H1 (cell line): ENCODE results near the gene WDR27. TPM values are rescaled to one million over a fixed set of nuclear protein-coding genes. Genes with fewer than 3 reads are reported as not detected.

Experiments used
- CTCF ChIA-PET: fragments of 300-600 bp; sonication (Branson Sonifier 250); formaldehyde crosslinking; loops from one replicate; lab custom pipeline; 2021; ENCODE audit not compliant: partially characterized antibody; lab: Charles Lee
- POLR2A ChIA-PET: fragments of 300-600 bp; sonication (Branson Sonifier 250); formaldehyde crosslinking; loops from one replicate; lab custom pipeline; 2021; ENCODE audit warnings: inconsistent platforms; ENCODE audit not compliant: partially characterized antibody; lab: Charles Lee
- DNase-seq, 2 experiments: peaks; one replicate each; pipeline versions ENCODE4 v3.0.0 to v3.0.0-alpha.2; 2010 to 2022; ENCODE audit warnings: low spot score in 2 of 2, low read depth in 1 of 2, mixed read lengths in 1 of 2
- FAIRE-seq: peaks from 2 replicates; lab custom pipeline; 2011; peaks lifted over from hg19 to GRCh38; lab: Jason Lieb, UNC
- H2AFZ ChIP-seq: 2 replicates; pipeline ENCODE4 v1.8.1; 2012; ENCODE audit warnings: low read length, inconsistent platforms
- H2AK5ac ChIP-seq: 2 replicates; pipeline ENCODE4 v1.6.1; 2013; ENCODE audit warnings: low read depth, low read length
- H2BK120ac ChIP-seq: replicated peaks from 2 replicates; pipeline ENCODE3; 2013; ENCODE audit warnings: low read depth, low read length, inconsistent platforms
- H2BK12ac ChIP-seq: 2 replicates; pipeline ENCODE4 v1.6.1; 2013; ENCODE audit warnings: low read depth, low read length
- H2BK15ac ChIP-seq: 2 replicates; pipeline ENCODE4 v1.6.1; 2013; ENCODE audit warnings: low read length
- H2BK20ac ChIP-seq: 2 replicates; pipeline ENCODE4 v1.6.1; 2013; ENCODE audit warnings: low read length
- H2BK5ac ChIP-seq: 2 replicates; pipeline ENCODE4 v1.6.1; 2013; ENCODE audit warnings: low read depth, low read length
- H3K14ac ChIP-seq: 2 replicates; pipeline ENCODE4 v1.6.1; 2013; ENCODE audit warnings: inconsistent platforms; ENCODE audit not compliant: insufficient read length
- H3K18ac ChIP-seq: 2 replicates; pipeline ENCODE4 v1.6.1; 2013; ENCODE audit warnings: low read length; ENCODE audit errors: extremely low read depth
- H3K23ac ChIP-seq: 2 replicates; pipeline ENCODE4 v1.6.1; 2013; ENCODE audit warnings: inconsistent platforms; ENCODE audit not compliant: insufficient read length
- H3K23me2 ChIP-seq: 2 replicates; pipeline ENCODE4 v1.6.1; 2013; ENCODE audit warnings: low read depth, low read length
- H3K27ac ChIP-seq: 2 replicates; pipeline ENCODE4 v1.6.1; 2011; ENCODE audit warnings: low read depth, low read length, inconsistent platforms
- H3K27me3 ChIP-seq, 4 experiments: replicated peaks in 1 of 4; 1 replicate in 1 of 4; 2 replicates in 3 of 4; pipeline versions ENCODE4 v1.6.1 to v1.8.1; 2011 to 2013; ENCODE audit warnings: low read length in 3 of 4, mild to moderate bottlenecking in 3 of 4, inconsistent platforms in 2 of 4, mixed read lengths in 2 of 4, moderate library complexity in 1 of 4; ENCODE audit not compliant: control insufficient read depth in 3 of 4, insufficient read depth in 3 of 4; ENCODE audit errors: extremely low read depth in 1 of 4
- H3K36me3 ChIP-seq, 4 experiments: 2 replicates each; pipeline versions ENCODE4 v1.6.1 to v1.8.1; 2011 to 2013; ENCODE audit warnings: mild to moderate bottlenecking in 4 of 4, low read length in 3 of 4, moderate library complexity in 2 of 4, control low read depth in 1 of 4, inconsistent platforms in 1 of 4; ENCODE audit not compliant: insufficient read depth in 4 of 4, control insufficient read depth in 2 of 4
- H3K4ac ChIP-seq: replicated peaks from 2 replicates; pipeline ENCODE3; 2013; ENCODE audit warnings: low read length, low read depth, mixed read lengths, inconsistent platforms; ENCODE audit not compliant: insufficient read length
- H3K4me1 ChIP-seq, 4 experiments: replicated peaks in 1 of 4; 1 replicate in 1 of 4; 2 replicates in 3 of 4; pipeline versions ENCODE4 v1.6.1 to v1.8.1; 2011 to 2013; ENCODE audit warnings: low read length in 3 of 4, inconsistent platforms in 2 of 4, mixed read lengths in 1 of 4; ENCODE audit not compliant: insufficient read depth in 4 of 4, control insufficient read depth in 3 of 4
- H3K4me2 ChIP-seq, 2 experiments: 2 replicates each; pipeline versions ENCODE4 v1.6.1 to v1.8.1; 2011 to 2013; ENCODE audit warnings: low read depth in 2 of 2, low read length in 2 of 2, control low read depth in 1 of 2, inconsistent platforms in 1 of 2, mild to moderate bottlenecking in 1 of 2; ENCODE audit not compliant: insufficient read depth in 1 of 2
- H3K4me3 ChIP-seq, 4 experiments: fragments of 200-600, 300-600 bp in 1 of 4; sonication (generic), shearing (Covaris generic), sonication (Bioruptor Twin) in 1 of 4; 2 replicates each; pipeline versions ENCODE4 v1.5.1 to v1.8.1; 2011 to 2016; ENCODE audit warnings: low read length in 4 of 4, low read depth in 3 of 4, control low read depth in 2 of 4, inconsistent platforms in 2 of 4, mild to moderate bottlenecking in 2 of 4, mixed read lengths in 1 of 4, moderate library complexity in 1 of 4; ENCODE audit not compliant: insufficient read depth in 2 of 4; ENCODE audit errors: extremely low read depth in 1 of 4
- H3K56ac ChIP-seq: replicated peaks from 2 replicates; pipeline ENCODE3; 2013; ENCODE audit warnings: low read depth, mild to moderate bottlenecking, mixed read lengths, low read length, inconsistent platforms; ENCODE audit not compliant: insufficient read length
- H3K79me1 ChIP-seq: 2 replicates; pipeline ENCODE4 v1.6.1; 2013; ENCODE audit warnings: low read depth, low read length, control low read depth
- H3K79me2 ChIP-seq, 2 experiments: 2 replicates each; pipeline versions ENCODE4 v1.6.1 to v1.8.1; 2012 to 2013; ENCODE audit warnings: low read length in 2 of 2, mild to moderate bottlenecking in 2 of 2, inconsistent platforms in 1 of 2; ENCODE audit not compliant: insufficient read depth in 2 of 2, control insufficient read depth in 1 of 2
- H3K9ac ChIP-seq, 4 experiments: replicated peaks in 1 of 4; 1 replicate in 1 of 4; 2 replicates in 3 of 4; pipeline versions ENCODE4 v1.6.1 to v1.8.1; 2011 to 2013; ENCODE audit warnings: low read depth in 3 of 4, low read length in 3 of 4, control low read depth in 2 of 4, mild to moderate bottlenecking in 2 of 4, moderate library complexity in 2 of 4, inconsistent platforms in 1 of 4; ENCODE audit errors: extremely low read depth in 1 of 4
- H3K9me3 ChIP-seq, 2 experiments: 2 replicates each; pipeline versions ENCODE4 v1.6.1 to v1.8.1; 2012 to 2013; ENCODE audit warnings: mild to moderate bottlenecking in 2 of 2, moderate library complexity in 2 of 2, control low read depth in 1 of 2, inconsistent platforms in 1 of 2, low read depth in 1 of 2, low read length in 1 of 2, mixed read lengths in 1 of 2; ENCODE audit not compliant: insufficient read depth in 2 of 2
- H4K20me1 ChIP-seq, 2 experiments: replicated peaks in 1 of 2; 2 replicates each; pipeline versions ENCODE3 to v1.8.1; 2011 to 2013; ENCODE audit warnings: inconsistent platforms in 2 of 2, low read length in 2 of 2, mild to moderate bottlenecking in 1 of 2; ENCODE audit not compliant: insufficient read depth in 2 of 2, control insufficient read depth in 1 of 2
- H4K5ac ChIP-seq: 2 replicates; pipeline ENCODE4 v1.6.1; 2013; ENCODE audit warnings: low read length, low read depth, mixed read lengths, inconsistent platforms; ENCODE audit not compliant: insufficient read length
- H4K8ac ChIP-seq: 2 replicates; pipeline ENCODE4 v1.8.0; 2013; ENCODE audit warnings: mild to moderate bottlenecking, moderate library complexity, low read length, inconsistent platforms; ENCODE audit not compliant: insufficient read depth; ENCODE audit errors: extremely low read depth
- H4K91ac ChIP-seq: replicated peaks from 2 replicates; pipeline ENCODE3; 2013; ENCODE audit warnings: low read length, mixed read lengths, inconsistent platforms; ENCODE audit not compliant: insufficient read length
- CTBP2 ChIP-seq: IDR thresholded peaks from 2 replicates; pipeline ENCODE4 v1.7.0; 2011; ENCODE audit warnings: borderline replicate concordance, mild to moderate bottlenecking, moderate library complexity, mixed read lengths, low read length; ENCODE audit not compliant: insufficient read depth, insufficient read length
- JUN ChIP-seq: IDR thresholded peaks from 2 replicates; pipeline ENCODE4 v1.6.1; 2011; ENCODE audit warnings: low read depth, mild to moderate bottlenecking, improper control_type of control experiment, low read length
- MAFK ChIP-seq: IDR thresholded peaks from 2 replicates; pipeline ENCODE4 v1.6.1; 2012; ENCODE audit warnings: low read depth, mild to moderate bottlenecking, improper control_type of control experiment, low read length
- NANOG ChIP-seq: IDR thresholded peaks from 2 replicates; pipeline ENCODE4 v1.6.1; 2011; ENCODE audit warnings: low read length, low read depth, mild to moderate bottlenecking, inconsistent platforms; ENCODE audit not compliant: insufficient read depth, poor library complexity, severe bottlenecking
- SRF ChIP-seq: IDR thresholded peaks from 2 replicates; pipeline ENCODE4 v1.6.1; 2011; ENCODE audit warnings: mild to moderate bottlenecking, low read depth, low read length, moderate library complexity
- USF2 ChIP-seq: IDR thresholded peaks from 2 replicates; pipeline ENCODE4 v1.6.1; 2011; ENCODE audit warnings: low read length, improper control_type of control experiment
- YY1 ChIP-seq: IDR thresholded peaks from 2 replicates; pipeline ENCODE4 v1.6.1; 2011; ENCODE audit warnings: low read depth, mild to moderate bottlenecking, low read length
- WGBS, 2 experiments: shearing (Covaris generic) in 1 of 2; methylation state at CpG; one replicate each; pipeline versions ENCODE4 v1.1.6 to v1.1.7; 2013 to 2015; ENCODE audit warnings: low lambda C conversion rate in 2 of 2, mixed read lengths in 2 of 2, inconsistent platforms in 1 of 2, low coverage in 1 of 2, missing lambda C conversion rate in 1 of 2; ENCODE audit not compliant: insufficient replicate concordance in 2 of 2, insufficient coverage in 1 of 2, insufficient read length in 1 of 2; ENCODE audit errors: extremely low coverage in 1 of 2, missing lambda C conversion rate in 1 of 2; 5-methylcytosine and 5-hydroxymethylcytosine counted together
- polyA plus RNA-seq, 7 experiments: library from polyadenylated mRNA; depleted of rRNA in 3 of 7; stranded (reverse) in 5 of 7; unstranded in 2 of 7; fragments of >200 nt in 5 of 7; fragments of 200-250 nt in 2 of 7; gene quantifications; 1 replicate in 5 of 7; 2 replicates in 1 of 7; 4 replicates in 1 of 7; pipeline versions ENCODE4 v1.2.1 to v1.2.3, GENCODE V29; 2011 to 2013; ENCODE audit warnings: missing spikeins in 2 of 7, mixed read lengths in 2 of 7
- total RNA-seq: library from RNA; stranded (reverse); fragmentation: NEBNext Ultra II Directional; extraction: Animal tissue kit (Norgen Biotek cat#: 25700); gene quantifications from 2 replicates; pipeline ENCODE4 v1.2.1, GENCODE V29; 2021
- TF ChIP-seq, protein P1 (sequence below): IDR thresholded peaks from 2 replicates; pipeline ENCODE4 v1.6.1; 2011; ENCODE audit warnings: low read depth, mild to moderate bottlenecking, low read length; ENCODE audit not compliant: insufficient read depth

The WDR27 gene
- total and polyA plus RNA-seq, 2 of the 8 experiments (the other 6 are each of a cell fraction or from before 2014, with no cell fraction given) = 53.6 to 68.6 TPM

GRCh38 chr6:169647637-169648036 is 54.2 kb downstream of the WDR27 start:
- CTCF ChIA-PET = no interaction called here
- no peaks in the 10 kb centered on the region for H3K4me1 ChIP-seq

More at GRCh38 chr6:169647637-169648036, 54.2 kb downstream of the WDR27 start:
- H4K20me1 ChIP-seq = peaks cover 0 to 2% of the 10 kb centered on the region in 2 experiments
- no peaks in the 10 kb centered on the region for H3K9me3 ChIP-seq
- H3K27me3 ChIP-seq = no peaks in the 10 kb centered on the region
- H2BK20ac ChIP-seq = no peak overlapping the region
- no peak overlapping the region for H3K14ac ChIP-seq
- TF ChIP-seq USF2 = no peak
- no peak for TF ChIP-seq NANOG
- TF ChIP-seq JUN = no peak
- no peak for TF ChIP-seq CTBP2
- no peak for TF ChIP-seq YY1
- TF ChIP-seq SRF = no peak
- TF ChIP-seq, protein P1, sequence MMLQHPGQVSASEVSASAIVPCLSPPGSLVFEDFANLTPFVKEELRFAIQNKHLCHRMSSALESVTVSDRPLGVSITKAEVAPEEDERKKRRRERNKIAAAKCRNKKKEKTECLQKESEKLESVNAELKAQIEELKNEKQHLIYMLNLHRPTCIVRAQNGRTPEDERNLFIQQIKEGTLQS = no peak
- no peak for TF ChIP-seq MAFK
- no peak for DNase-seq
- no peak overlapping the region for H2BK5ac ChIP-seq
- H3K23ac ChIP-seq = no peak overlapping the region
- no peak overlapping the region for H2BK12ac ChIP-seq
- peaks cover 0 to 12% (median 8%) of the 10 kb centered on the region in 4 experiments; a peak in 4 of 8 replicates for H3K36me3 ChIP-seq
- H3K18ac ChIP-seq = no peak overlapping the region
- WGBS, 2 experiments = 95% methylated on average over 13 of the region's 13 CpGs; no CpG with 5 or more reads in 1 of the 2 experiments
- H3K23me2 ChIP-seq = peaks cover 12% of the 10 kb centered on the region; the same call in 1 of the 2 replicates
- H3K9ac ChIP-seq = no peak overlapping the region
- no peak overlapping the region for H3K4me2 ChIP-seq
- POLR2A ChIA-PET = interaction anchor here (1.2 kb wide), 1 partner anchor 25 kb away, joined by 3 read pairs; no protein-coding TSS in a partner anchor
- H3K79me2 ChIP-seq = no peaks in the 10 kb centered on the region
- no peak overlapping the region for H4K91ac ChIP-seq
- no peak overlapping the region for H2AK5ac ChIP-seq
- no peak overlapping the region for H3K4ac ChIP-seq
- no peak overlapping the region for H3K27ac ChIP-seq
- H2BK120ac ChIP-seq = no peak overlapping the region
- no peak overlapping the region for H3K56ac ChIP-seq
- no peak for FAIRE-seq
- no peak overlapping the region for H3K4me3 ChIP-seq
- H2AFZ ChIP-seq = no peak overlapping the region
- no peak overlapping the region for H4K8ac ChIP-seq
- no peaks in the 10 kb centered on the region for H3K79me1 ChIP-seq
- H2BK15ac ChIP-seq = no peak overlapping the region
- no peak overlapping the region for H4K5ac ChIP-seq
